AG08395 (cell line): Measurements from ENCODE around the gene CALCOCO2.
"Not testable (repeated sequence)": the region's sequence is repeated elsewhere in the genome, so short reads cannot be mapped to it uniquely, and the experiment has no call there.

Experiments used
- DNase-seq: peaks from one replicate; pipeline ENCODE4 v3.0.0; 2012; ENCODE audit warnings: mixed read lengths, low spot score

The CALCOCO2 gene

GRCh38 chr17:48825446-48826381 is 5.1 kb upstream of the CALCOCO2 start:
- DNase-seq: no peak

GRCh38 chr17:48831549-48831883 is 681 bp downstream of the CALCOCO2 start:
- no peak for DNase-seq

- no peak for DNase-seq
These were observed 4.1 kb downstream of the CALCOCO2 start for GRCh38 chr17:48834973-48835372.

GRCh38 chr17:48835971-48836370 is 5.1 kb downstream of the CALCOCO2 start:
- DNase-seq: no peak

- DNase-seq: not testable (repeated sequence)
These were observed 6.6 kb downstream of the CALCOCO2 start for GRCh38 chr17:48837458-48837857.

GRCh38 chr17:48840441-48840840 is 9.6 kb downstream of the CALCOCO2 start:
- DNase-seq: no peak

- peak; percentile 57 for DNase-seq
These were observed 10.6 kb downstream of the CALCOCO2 start for GRCh38 chr17:48841395-48841831.

- DNase-seq: no peak
These were observed 11.9 kb downstream of the CALCOCO2 start for GRCh38 chr17:48842746-48843145.

- DNase-seq: no peak
These were observed 12.5 kb downstream of the CALCOCO2 start for GRCh38 chr17:48843187-48843900.

- no peak for DNase-seq
These were observed 20.0 kb downstream of the CALCOCO2 start for GRCh38 chr17:48850792-48851323.

GRCh38 chr17:48854774-48855476 is 24.1 kb downstream of the CALCOCO2 start:
- no peak for DNase-seq

- no peak for DNase-seq
These were observed 25.4 kb downstream of the CALCOCO2 start for GRCh38 chr17:48856122-48856821.

GRCh38 chr17:48860034-48860433 is 29.2 kb downstream of the CALCOCO2 start:
- DNase-seq: no peak

GRCh38 chr17:48860456-48860855 is 29.6 kb downstream of the CALCOCO2 start:
- no peak for DNase-seq

GRCh38 chr17:48868916-48869500 is 38.2 kb downstream of the CALCOCO2 start:
- no peak for DNase-seq

GRCh38 chr17:48869821-48870318 is 39.0 kb downstream of the CALCOCO2 start:
- no peak for DNase-seq

- DNase-seq: no peak
These were observed 40.3 kb downstream of the CALCOCO2 start for GRCh38 chr17:48871035-48871550.

- no peak for DNase-seq
These were observed 40.9 kb downstream of the CALCOCO2 start for GRCh38 chr17:48871551-48872351.

- DNase-seq: not testable (repeated sequence)
These were observed 41.6 kb downstream of the CALCOCO2 start for GRCh38 chr17:48872409-48872808.

GRCh38 chr17:48873209-48873608 is 42.4 kb downstream of the CALCOCO2 start:
- no peak for DNase-seq
